GM18499 (cell line): ENCODE measurements around the gene GYS1.
"Not testable (repeated sequence)": the region's sequence is repeated elsewhere in the genome, so short reads cannot be mapped to it uniquely, and the experiment has no call there.

ENCODE experiments used
- ATAC-seq: cut with Tn5 transposase; IDR thresholded peaks from one replicate; pipeline ENCODE4 v1.9.1; 2021; ENCODE audit warnings: moderate number of reproducible peaks; ENCODE audit not compliant: insufficient read depth, unreplicated experiment

GYS1 gene

DNA sequence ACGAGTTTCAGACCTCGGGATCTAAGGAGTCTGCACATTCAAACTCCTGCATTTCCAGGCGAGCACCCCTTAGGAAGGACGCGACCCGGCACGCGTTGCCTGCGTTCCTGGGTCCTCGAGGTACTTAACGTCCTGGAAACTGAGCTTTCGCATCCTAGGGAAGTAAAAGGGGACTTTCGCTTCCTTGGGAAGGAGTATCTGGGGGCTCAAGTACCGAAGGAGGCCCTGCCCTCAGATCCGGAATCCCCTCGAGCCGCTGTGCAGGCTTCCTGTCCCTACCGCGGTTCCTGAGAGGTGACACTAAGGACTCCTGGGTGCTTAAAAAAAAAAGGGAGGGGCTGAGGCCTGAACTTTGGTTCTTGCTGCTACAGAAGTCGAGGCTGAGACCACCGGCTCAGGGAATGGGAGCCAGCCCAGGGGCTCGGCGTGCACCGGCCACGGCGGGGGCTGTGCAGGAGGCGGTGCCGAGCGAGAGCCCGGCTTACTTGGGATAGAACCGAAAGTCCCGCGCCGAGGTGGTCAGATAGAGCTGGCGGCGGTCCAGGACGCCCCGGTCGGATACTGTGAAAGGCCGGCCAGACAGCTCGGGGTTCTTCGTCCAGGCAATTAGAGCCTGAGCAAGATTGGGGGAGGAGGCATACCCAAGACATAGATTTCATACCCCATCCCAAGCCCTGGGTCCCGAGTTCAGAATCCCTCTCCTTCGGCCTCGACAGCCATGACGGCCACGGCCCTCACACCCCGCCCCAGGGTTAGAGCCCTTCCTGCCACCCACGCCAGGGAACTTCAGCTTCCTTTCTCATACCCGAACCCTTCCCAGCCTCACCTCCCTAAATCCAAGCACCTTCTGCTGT lies 25.5 kb upstream of the GYS1 start:
- not testable (repeated sequence) for ATAC-seq

DNA sequence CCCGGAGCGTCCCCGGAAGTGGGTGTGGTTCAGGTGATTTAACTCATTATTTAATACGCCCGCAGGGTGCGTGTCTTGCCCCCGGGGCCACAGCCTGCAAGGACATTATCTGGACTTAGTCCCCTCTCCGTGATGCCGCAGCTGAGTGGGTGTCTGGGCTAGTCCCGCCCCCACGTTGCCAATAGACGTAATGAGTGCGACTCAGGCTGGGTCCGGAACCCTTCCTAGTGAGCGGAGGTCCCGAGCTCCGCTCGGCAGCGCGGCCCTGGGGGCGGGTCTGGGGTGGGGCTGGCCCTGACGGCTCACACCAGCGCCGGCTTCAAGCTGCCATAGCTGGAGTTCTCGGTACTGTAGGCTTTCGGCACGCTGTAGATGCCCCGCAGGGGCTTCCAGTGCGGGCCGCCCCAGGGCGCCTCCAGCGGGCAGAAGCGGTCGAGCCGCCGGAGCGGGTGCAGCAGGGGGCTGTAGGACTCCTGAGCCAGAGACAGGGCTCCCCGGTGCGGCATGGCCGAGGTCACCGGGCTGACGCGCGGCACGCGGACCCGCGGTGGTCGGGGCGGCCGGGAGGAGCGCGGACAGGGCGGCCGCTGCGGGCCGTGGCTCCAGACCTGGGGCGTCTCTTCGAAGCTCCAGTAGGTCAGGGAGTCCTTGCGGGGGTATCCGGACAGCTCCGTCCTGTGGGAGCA lies 24.7 kb upstream of the GYS1 start:
- ATAC-seq, result no peak

DNA sequence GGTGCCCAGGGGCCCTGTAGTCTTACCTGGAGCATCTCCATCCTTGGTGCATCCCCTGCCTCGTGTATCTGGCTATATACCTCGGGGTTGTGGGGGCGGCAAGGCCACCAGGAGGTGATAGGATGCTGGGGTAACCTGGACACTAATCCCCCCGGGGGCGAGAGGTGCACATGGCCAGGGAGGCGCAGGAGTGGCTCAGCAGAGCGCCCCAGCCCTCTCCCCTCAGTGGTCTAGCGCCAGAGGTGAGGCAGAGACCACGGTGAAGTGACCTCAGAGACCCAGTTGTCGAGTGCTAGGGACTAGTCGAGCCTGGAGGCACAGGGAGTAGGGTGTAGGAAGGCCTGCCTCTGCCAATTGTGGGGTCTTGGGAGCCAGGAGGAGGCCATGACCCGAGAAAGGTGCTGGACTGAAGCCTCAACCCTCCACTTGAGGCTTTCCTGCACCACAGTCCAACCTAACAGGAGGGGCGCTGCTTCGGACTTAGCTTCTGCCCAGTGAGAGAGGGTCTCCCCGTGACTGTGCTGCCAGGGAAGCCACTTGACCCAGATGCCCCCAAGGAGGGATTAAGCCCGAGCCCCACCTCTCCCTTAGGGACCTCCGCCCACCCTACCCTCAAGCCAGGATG lies 24.0 kb upstream of the GYS1 start, which contains the start of gene LHB:
LHB (minus strand) TSS at position 51 of the 625 bp plus-strand sequence; CDS start at position 41, 10 bp downstream.
- ATAC-seq, result no peak

DNA sequence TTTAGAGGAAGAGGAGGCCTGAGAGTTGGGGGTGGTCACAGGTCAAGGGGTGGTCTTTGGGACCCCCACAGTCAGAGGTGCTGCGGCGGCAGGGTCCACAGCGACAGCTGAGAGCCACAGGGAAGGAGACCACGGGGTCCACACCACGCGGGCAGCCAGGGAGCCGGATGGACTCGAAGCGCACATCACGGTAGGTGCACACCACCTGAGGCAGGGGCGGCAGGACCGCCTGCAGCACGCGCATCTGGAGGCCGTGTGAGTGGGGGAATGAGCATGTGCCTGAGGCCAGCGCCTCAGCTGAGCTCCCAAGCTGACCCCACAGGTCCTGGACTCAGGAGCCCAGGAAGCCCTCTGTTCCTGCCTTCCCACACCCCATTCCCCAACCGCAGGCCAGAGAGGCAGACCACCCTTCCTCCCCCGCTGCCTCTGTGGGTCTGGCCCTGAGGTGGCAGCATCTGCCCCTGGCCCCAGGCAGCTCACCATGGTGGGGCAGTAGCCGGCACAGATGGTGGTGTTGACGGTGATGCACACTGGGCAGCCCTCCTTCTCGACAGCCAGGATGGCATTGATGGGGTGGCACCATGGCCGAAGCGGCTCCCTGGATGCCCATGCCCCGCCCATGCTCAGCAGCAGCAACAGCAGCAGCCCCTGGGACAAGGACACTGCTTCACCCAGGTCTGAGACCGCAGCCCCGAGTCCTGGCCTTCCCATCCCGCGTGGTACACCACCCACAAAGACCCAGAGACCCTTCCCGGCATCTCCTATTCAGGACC lies 23.1 kb upstream of the GYS1 start:
- ATAC-seq, result no peak

DNA sequence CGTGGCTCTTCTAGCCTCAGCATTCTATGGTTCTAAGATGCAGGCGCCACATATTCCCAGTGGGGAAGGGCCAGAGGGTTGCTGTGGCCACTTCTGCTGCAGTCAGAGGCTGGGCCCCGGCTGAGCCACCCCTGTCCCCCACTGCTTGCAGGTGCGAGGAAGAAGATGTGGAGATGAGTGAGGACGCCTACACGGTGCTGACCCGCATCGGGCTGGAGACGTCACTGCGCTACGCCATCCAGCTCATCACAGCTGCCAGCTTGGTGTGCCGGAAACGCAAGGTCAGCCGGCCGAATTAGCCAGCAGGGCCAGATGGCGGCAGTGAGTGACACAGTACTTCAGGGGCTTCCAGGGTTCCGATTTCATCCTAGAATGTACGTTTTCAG lies 21.8 kb upstream of the GYS1 start:
- no peak for ATAC-seq

DNA sequence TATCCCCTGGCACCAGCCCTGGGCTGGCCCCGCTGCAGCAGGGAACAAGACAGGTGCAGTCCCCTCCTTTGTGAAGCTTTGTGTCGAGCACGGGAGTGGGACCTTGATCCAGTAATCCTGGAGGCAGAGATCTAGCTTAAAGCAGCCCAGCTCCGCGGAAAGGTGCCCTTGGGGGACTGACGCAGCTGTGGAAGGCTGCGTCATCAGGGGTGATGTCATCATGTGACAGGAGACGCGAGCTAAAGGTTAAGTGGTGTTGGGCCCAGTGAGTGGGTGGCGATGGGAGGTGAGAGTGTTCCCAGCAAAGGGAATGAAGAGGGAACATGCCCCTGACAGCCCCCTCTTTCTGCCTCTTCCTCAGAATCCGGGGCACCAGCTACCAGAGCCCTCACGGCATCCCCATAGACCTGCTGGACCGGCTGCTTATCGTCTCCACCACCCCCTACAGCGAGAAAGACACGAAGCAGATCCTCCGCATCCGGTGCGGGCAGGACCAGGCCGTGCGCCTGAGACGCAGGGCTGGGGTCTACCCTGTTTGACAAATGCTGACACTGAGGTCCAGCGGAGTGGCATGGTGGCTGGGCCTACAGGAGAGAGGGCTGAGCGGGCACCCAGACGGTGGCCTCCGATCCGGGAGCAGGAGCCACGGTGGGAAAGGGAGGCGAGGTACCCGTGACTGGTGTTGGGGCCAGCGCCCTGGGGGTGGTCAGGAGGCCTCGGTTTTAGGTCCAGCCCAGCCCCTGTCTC lies 21.2 kb upstream of the GYS1 start:
- ATAC-seq, result no peak

DNA sequence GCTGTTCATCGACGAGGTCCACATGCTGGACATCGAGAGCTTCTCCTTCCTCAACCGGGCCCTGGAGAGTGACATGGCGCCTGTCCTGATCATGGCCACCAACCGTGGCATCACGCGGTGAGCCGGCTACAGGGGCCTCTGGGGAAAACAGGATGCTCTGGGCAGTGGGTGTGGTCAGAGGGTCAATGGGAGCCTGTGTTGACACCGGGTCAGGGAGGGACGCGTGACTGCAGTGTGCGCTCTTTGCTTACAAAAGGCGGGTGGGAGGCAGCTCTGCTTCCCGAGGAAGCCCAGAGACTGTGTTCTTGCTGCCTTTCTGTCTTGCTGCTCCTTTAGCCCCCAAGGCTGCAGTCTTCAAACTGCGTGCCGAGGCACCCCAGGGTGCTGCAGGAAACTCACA lies 18.1 kb upstream of the GYS1 start:
- ATAC-seq, result no peak

DNA sequence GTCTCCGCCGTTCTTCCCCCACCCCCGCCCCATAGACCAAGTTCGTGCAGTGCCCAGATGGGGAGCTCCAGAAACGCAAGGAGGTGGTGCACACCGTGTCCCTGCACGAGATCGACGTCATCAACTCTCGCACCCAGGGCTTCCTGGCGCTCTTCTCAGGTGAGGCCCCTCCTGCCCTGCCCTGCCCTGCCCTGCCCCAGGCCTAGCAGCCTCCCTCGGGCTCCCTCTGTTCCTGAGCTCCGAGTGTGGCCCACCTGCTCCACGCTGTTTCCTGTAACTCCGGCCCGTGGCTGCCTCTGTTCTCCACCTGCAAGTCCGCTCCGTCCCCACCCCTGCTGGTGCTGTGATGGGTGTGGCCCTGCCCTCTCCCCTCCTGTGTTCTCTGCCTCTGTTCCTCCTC lies 17.3 kb upstream of the GYS1 start:
- no peak for ATAC-seq

DNA sequence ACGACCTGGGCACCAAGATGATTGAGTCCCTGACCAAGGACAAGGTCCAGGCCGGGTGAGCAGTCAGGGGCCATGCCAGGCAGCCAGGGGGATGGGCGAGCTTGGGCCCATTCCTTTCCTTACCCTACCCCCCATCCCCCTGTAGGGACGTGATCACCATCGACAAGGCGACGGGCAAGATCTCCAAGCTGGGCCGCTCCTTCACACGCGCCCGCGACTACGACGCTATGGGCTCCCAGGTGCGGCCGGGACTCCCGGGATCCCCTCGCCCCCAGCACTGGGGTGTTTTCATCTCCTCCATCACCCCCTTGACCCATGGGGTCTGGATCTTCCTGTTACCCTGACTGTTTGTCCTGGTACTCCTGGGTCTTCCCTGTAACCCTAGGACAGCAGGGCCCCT lies 16.7 kb upstream of the GYS1 start:
- ATAC-seq, result no peak

DNA sequence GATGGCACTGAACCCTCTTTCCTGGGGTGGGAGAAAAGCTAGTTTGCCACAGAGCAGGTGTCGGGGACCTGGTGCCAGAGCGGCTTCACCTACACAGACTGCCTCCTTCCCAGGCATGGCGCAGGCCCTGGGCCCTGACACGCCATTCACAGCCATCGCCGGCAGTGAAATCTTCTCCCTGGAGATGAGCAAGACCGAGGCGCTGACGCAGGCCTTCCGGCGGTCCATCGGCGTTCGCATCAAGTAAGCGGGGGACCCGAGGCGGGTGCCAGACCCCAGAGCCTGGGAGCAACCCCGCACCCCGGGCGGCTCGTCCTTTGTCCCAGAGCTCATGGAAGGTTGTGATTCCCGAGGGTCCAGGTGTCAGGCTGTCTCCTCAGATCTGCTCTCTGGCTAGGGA lies 13.8 kb upstream of the GYS1 start:
- no peak for ATAC-seq

DNA sequence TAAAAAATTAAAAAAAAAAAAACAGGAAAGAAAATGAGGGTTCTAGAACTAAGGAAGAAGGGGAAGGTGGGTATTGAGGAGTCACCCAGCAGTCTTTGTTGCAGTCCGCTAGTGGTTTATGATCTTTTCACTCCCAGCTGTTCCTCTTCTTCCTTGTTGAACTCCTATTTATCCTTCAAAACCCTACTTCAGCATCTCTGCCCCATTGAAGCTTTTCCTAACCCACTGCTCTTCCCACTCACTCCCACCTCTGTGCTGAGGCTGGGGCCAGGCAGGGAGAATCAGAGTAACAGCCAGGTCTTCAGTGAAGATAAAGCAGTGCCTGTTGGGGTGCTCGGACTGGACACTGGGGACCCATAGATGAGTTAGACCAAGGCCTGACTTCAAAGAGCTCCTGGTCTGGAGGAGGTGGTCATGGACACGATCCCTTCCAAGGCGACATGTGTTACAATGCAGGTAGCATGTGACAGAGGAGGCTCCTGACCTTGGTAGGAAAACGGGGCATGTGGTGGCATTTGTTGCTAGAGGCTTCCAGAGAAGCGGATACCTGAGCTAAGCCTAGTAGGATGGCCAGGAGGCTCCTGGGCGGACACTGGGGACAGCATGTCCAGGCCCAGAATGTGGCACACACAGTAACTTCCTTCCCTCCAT lies 12.0 kb upstream of the GYS1 start:
- ATAC-seq, result no peak

DNA sequence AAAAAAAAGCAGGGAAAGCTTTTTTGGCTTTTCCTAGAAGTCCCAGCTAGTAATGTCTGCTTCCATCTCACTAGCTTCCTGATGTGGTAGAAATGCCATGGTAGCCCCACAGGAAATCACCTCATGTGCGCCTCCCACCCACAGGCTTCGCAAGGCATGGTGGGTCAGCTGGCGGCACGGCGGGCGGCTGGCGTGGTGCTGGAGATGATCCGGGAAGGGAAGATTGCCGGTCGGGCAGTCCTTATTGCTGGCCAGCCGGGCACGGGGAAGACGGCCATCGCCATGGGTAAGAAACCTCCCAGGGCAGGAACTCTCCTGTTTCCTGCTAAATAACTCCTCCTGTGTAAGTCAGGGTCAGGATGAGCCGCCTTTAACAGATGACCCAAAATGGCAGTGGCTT lies 11.0 kb upstream of the GYS1 start:
- no peak for ATAC-seq

DNA sequence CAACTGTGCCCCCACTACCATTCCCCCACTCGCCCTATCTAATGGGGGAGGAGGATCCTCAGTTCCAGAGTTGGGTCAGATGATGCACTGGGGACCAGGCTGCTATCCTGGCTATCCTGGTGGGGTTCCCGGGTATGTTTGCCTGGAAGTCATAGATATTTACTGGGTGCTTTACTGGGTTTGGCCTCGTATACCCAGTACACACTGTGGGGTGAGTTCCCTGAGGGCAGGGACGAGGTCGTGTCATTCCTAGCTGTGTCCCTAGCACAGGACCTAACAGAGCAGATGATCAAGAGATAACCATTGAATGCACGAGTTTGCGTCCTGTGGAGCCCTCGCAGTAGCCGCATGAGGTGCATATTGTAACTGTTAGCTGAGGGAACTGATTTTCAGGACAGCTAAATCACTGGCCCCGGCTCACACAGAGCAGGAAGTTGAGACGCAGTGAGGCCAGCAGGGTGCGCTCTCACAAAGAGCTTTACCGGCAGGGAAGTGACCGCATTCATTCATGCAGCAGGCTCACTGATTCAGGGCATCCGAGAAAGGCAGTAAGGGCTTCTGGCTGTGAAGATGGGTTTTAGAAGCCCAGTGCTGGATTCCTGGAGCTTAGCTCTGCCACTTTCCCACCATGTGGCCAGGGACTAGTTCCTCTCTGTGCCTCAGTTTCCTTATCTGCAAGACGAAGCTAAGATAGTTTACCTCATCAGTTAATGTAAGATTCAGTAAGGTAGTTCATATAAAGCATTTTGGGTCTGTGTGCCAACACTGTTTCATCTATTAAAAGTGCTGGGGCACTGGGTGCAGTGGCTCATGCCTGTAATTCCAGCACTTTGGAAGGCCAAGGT lies 6.6 kb upstream of the GYS1 start:
- no peak for ATAC-seq

DNA sequence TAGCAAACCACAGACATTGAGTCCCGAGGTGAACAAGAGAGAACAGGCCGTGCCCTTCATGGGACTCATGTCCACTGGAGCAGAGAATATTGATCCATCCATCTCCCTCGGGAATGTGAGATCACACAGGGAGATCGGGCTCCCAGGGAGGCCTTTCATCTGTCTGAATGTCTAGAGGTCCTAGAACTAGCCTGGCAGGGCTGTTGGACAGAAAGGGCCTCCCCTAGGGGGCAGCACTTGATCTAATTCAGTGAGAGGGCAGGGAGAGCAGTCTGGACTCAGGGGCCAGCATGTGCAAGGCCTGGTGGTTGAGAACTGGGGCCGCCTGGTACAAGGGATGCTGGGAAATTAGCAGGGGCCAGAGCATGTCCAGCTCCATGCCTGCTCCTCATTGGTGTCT lies 4.9 kb upstream of the GYS1 start:
- ATAC-seq, result no peak

DNA sequence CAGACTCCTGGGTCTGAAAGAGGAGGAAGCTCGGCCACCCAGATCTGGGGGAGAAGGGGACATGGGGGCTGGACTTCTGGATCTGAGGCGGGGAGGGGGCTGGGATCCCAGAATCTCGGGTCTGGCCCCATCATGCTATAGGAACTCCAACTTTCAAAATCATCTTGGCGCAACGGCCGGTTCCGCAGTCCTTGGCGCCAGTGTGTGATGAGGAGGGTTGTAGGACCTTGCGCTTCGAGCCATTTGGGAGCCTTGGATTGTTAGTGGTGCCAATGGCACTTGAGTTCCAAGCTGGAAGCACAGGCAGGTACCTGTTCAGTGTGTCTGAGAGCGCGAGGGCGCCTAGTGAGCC lies 902 bp upstream of the GYS1 start:
- ATAC-seq, result no peak

DNA sequence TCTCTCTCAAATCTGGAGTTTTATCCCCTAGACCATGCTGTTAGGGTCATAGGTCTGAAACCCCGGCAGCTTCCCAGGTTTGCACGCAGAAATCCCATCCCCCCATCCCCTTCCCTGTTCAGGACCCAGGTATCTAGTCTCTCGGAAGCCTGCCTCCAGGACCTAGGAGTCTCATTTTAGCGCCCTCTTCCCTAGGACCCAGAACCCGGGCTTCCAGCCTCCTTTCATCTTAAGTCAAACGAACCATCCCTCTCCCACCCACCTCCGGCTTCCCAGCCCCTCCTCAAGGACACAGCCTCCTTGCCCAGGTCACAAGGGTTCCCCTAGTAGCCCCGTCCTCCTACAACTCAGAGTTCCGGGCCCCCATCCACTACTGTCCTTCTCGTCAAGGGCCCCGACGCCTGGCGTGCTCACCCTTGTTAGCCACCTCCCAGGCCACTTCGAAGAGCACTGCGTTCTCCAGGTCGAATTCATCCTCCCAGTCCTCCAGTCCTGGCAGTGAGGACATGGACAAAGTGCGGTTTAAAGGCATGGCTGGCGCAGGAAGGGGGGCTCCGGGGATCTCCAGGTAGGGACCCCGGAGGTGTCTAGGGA lies 431 bp downstream of the GYS1 start:
- ATAC-seq, result no peak

DNA sequence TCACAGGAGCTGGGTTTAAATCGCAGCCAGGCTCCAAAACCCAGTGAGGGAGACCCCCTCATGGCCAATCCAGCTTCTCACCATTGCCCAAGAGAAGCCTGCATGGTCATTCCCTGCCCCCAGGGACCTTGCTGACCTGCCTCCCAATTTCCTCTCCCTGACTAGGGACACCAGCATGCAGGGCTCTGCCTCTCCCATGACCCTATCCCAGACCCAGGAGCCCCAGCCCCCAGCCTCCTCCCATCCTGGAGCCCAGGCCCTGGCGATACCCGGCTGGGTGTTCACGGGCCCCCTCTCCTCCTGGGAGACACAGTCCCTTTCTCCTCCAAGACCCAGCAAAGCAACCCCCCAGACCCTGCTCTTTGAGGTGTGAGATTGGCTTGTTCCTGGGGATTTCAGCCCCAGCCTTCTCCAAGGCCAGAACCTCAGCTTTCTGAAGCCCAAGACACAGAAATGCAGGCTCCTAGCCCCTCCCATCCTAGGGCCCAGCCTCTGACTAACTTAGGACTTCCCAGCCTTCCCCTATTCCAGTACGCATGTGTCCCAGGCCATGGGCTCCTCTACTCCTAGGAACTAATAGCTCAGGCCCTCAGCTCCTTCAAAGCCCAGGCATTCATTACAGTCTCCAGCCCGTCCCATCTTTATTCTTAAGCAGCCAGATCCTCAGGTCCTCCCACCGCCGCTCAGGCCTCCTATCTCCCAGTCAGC lies 1.1 kb downstream of the GYS1 start:
- no peak for ATAC-seq
